HEK293T (cell line): ENCODE measurements around the gene USP10.

Experiments used
- ARNT ChIP-seq: fragments of 450-650 bp; IDR thresholded peaks from 2 replicates; pipeline ENCODE4 v1.6.1; 2017; ENCODE audit warnings: mild to moderate bottlenecking
- BHLHE40 ChIP-seq: fragments of 450-650 bp; IDR thresholded peaks from 2 replicates; pipeline ENCODE4 v1.6.1; 2016; ENCODE audit warnings: mild to moderate bottlenecking, moderate library complexity, borderline replicate concordance
- CTBP1 ChIP-seq: fragments of 450-650 bp; IDR thresholded peaks from 2 replicates; pipeline ENCODE4 v1.6.1; 2016; ENCODE audit warnings: borderline replicate concordance
- ELF4 ChIP-seq: fragments of 450-650 bp; IDR thresholded peaks from 2 replicates; pipeline ENCODE4 v1.6.1; 2017; ENCODE audit warnings: antibody characterized with exemption
- FOXK2 ChIP-seq: fragments of 450-650 bp; IDR thresholded peaks from 2 replicates; pipeline ENCODE4 v1.6.1; 2016; ENCODE audit warnings: mild to moderate bottlenecking
- FOXM1 ChIP-seq: fragments of 450-650 bp; IDR thresholded peaks from 2 replicates; pipeline ENCODE4 v1.6.1; 2017; ENCODE audit warnings: mild to moderate bottlenecking, borderline replicate concordance
- HDGF ChIP-seq: fragments of 450-650 bp; IDR thresholded peaks from 2 replicates; pipeline ENCODE4 v1.6.1; 2017; ENCODE audit warnings: antibody characterized with exemption, borderline replicate concordance
- NFRKB ChIP-seq: fragments of 450-650 bp; IDR thresholded peaks from 2 replicates; pipeline ENCODE4 v1.6.1; 2016; ENCODE audit warnings: mild to moderate bottlenecking, moderate library complexity
- PKNOX1 ChIP-seq: fragments of 450-650 bp; IDR thresholded peaks from 2 replicates; pipeline ENCODE4 v1.6.1; 2016
- SP1 ChIP-seq: fragments of 450-650 bp; IDR thresholded peaks from 2 replicates; pipeline ENCODE4 v1.6.1; 2017
- SUZ12 ChIP-seq: fragments of 450-650 bp; IDR thresholded peaks from 2 replicates; pipeline ENCODE4 v1.6.1; 2016; ENCODE audit warnings: mild to moderate bottlenecking
- TARDBP ChIP-seq: fragments of 450-650 bp; IDR thresholded peaks from 2 replicates; pipeline ENCODE4 v1.6.1; 2016

- no peak for TF ChIP-seq PKNOX1
- TF ChIP-seq FOXM1 = no peak
- no peak for TF ChIP-seq ARNT
- no peak for TF ChIP-seq BHLHE40
- no peak for TF ChIP-seq TARDBP
- TF ChIP-seq ELF4 = no peak
- TF ChIP-seq CTBP1 = no peak
- no peak for TF ChIP-seq SP1
- no peak for TF ChIP-seq FOXK2
- no peak for TF ChIP-seq NFRKB
- no peak for TF ChIP-seq HDGF
- TF ChIP-seq SUZ12 = no peak
Observed at GRCh38 chr16:84689111-84689510, 10.7 kb upstream of the USP10 start.
